ENCODE measurements around the gene CPNE9.
"Not testable (repeated sequence)": the region's sequence is repeated elsewhere in the genome, so short reads cannot be mapped to it uniquely, and the experiment has no call there.

CPNE9 gene

DNA sequence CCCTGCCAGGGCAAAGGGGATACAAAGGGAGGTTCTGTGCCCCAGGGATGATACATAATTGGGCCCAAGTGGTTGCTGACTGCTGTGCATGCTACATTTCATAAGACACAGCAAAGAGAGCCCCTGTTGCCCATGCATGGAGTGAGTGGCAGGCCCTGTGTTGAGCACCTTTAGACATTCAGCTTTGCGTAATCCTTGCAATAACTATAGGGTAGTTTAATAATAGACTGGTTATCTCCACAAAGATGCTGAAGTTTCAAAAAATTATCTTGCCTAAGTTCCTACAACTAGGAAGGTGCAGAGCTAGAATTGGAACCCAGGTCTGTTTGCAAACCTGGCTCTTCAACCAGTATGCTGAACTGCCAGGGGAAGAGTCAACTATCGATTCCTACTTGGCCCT, 44.4 kb downstream of the CPNE9 start:
- DNase-seq (ENCODE audit: low spot score): no peak

GRCh38 chr3:9749296-9749644, 45.6 kb downstream of the CPNE9 start:
- no peak for DNase-seq (ENCODE audit: low spot score)

GRCh38 chr3:9749645-9750555, 46.3 kb downstream of the CPNE9 start, which contains the start of gene OGG1:
Gene OGG1 (plus strand): TSS chr3:9749952. CDS start chr3:9750287, 335 bp downstream.
- peak; percentile 98 for DNase-seq (ENCODE audit: low spot score)

- DNase-seq (ENCODE audit: low spot score): no peak
These were observed 47.2 kb downstream of the CPNE9 start for GRCh38 chr3:9750556-9751411.

DNA sequence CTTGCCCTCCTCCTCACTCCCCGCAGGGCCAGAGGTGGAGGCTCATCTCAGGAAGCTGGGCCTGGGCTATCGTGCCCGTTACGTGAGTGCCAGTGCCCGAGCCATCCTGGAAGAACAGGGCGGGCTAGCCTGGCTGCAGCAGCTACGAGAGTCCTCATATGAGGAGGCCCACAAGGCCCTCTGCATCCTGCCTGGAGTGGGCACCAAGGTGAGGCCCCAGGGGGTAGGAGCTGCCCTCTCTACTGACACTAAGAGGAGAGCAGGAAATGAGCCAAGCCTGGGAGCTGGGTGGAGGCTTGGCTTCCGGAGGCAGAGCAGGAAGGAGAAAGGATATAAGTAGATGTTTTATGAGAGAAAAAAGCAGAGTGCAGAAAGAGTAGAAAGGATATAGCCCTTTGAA, 51.0 kb downstream of the CPNE9 start:
- no peak for DNase-seq (ENCODE audit: low spot score)

DNA sequence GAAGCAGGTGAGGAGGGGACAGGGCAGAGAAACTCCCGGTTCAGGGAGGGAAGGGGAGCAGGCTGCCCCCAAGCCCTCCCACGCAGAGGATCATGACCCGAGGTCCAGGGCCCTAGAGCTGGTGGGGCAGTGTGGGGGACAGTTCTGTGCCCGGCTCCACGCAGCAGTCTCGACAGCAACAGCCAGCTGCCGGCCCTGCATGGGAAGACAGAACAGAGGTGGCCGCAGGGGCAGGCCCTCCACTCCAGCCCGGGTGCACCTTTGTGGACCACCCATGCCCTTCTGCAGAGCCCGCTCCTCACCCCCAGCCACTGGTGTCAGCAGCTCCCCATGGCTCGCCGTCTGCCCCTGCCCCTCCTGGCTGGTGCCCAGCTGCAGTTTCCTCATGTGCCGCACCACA, 53.8 kb downstream of the CPNE9 start:
- no peak for DNase-seq (ENCODE audit: low spot score)

DNA sequence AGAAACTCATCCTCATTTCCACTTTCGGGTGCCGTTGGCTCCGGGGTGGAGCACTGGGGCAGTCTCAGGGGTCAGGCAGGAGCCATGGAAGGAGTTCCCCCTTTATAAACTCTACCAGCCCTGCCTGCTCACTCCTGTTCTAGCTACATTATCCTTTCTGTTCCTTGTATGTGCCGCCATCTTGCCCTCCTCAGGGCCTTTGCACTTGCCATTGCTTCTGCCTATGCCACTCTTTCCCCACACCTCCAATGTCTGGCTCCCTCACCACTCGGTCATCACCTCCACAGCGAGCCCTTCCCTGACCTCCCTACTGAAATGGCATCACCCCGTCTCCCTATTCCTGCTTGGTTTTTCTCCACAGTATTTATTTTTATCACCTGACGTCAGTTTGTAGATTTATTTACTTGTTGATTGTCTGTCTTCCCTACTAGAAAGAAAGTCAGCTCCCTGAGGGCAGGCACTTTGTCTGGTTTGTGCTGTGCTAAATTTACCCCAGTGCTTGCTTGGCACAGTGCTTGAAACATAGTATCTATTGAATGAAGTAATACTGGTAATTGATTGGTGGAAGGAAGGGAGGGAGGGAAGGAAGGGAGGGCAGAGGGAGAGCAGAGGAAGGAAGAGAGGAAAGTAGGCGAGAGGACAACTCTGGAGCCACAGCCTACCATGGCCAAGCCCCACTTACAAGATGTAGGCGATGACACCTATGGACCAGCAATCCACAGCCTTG, 57.3 kb downstream of the CPNE9 start:
- no peak for DNase-seq (ENCODE audit: low spot score)

DNA sequence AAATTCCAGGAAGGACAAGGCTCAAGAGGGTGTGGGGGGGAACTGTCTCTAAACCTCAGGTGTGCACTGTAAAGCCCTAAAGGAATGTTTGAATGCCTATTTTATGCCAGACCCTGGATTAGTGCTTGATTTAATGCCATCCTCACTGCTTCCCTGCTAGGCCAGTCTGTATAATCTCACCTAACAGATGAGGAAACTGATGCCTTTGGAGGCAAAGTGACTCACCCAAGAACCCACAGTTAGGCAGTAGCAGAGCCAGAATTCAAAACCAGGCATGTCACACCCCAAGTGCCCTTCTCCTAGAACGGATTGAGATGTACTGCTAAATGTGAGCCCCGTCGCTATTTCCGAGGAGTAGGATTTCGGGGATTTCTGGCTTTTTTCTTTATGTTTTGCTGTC, 58.3 kb downstream of the CPNE9 start:
- no peak for DNase-seq (ENCODE audit: low spot score)

DNA sequence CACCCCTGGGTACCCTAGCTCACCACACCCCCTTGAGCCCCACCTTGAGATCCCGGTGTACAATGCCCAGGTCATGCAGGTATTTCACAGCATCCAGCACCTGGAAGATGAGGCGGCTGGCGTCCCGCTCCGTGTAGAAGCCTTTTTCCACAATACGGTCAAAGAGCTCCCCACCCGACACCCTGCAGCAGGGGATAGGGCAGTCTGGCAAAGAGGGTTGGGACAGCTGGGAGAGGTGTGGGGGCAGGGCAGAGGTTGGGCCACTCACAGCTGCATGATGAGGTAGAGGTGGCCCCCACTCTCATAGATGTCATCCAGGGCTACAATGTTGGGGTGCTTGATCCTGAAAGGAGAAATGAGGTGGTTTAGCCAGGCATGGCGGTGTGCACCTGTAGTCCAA, 59.2 kb downstream of the CPNE9 start:
- no peak for DNase-seq (ENCODE audit: low spot score)

GRCh38 chr3:9765865-9766264, 62.2 kb downstream of the CPNE9 start:
- DNase-seq (ENCODE audit: low spot score): no peak

DNA sequence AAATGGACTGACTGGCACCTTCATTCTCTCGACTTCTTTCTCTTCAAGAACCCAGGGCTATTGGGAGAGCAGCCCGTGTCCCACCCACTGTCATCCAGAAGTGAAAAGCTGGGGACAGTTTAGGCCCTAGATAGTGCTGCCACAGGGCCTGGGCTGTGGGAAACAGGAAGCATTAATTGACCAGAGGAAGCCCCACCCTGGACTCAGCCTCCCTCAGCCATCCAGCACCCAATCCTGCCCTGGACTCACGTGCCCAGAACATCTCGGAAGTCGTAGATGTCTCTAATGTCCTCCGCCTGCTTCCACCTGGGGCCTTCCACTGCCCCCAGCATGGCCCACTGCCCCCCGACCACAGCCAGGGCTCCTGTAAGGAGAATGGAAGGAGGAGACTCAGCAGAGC, 63.8 kb downstream of the CPNE9 start:
- DNase-seq (ENCODE audit: low spot score): no peak

DNA sequence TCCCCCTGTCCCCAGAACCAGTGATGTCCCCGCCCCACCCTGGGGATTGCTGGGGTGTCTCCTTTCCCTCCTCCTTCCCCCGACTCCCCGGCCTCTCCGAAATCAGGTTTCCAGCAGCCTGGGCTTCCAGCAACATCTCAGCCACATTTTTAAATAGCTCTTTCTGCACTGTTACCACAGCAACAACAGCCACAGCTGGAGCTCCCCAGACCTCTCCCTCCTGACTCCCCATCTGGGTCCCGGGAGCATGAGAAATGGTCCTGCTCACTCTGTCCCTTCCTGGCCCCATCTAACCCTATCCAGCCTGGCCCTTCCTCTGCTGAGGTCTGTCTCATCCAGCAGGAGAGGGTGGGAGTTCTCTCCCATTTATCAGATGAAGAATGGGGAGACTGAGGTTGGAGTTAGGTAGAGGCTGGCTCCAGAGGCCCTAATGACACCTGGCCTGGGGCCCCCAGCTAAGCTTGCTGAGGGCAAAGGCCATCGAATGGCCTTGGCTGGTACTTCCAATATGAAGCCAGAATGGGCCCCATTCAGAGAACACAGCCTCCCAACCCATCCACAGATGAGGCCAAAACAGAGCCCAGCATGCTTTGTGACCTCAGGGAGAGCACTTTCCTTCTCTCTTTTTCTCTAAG, 64.6 kb downstream of the CPNE9 start:
- DNase-seq (ENCODE audit: low spot score): no peak

DNA sequence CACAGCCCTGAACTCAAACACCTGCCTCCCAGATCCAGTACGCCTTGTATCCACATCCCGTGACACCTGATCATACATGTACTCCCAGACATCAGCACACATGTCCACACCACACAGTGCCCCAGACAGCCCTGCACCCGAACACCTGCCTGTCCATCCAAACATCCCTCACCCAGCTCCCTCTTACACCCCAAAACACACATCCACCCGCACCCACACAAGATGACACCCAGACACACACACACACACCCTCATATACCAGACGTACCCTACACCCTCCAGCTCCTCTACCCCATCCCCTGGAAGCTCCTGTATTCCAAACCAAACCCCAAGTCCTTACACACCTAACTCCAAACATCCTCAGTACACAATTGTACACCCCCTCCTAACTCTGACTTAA, 65.4 kb downstream of the CPNE9 start:
- DNase-seq (ENCODE audit: low spot score): no peak

- peak; percentile 64 for DNase-seq (ENCODE audit: low spot score)
These were observed 66.0 kb downstream of the CPNE9 start, which contains the start of gene CAMK1 for GRCh38 chr3:9769426-9770275. Gene CAMK1 (minus strand): TSS chr3:9769947. CDS start chr3:9767749, 2,198 bp downstream.

GRCh38 chr3:9770276-9770812, 66.7 kb downstream of the CPNE9 start:
- DNase-seq (ENCODE audit: low spot score): peak; percentile 49

DNA sequence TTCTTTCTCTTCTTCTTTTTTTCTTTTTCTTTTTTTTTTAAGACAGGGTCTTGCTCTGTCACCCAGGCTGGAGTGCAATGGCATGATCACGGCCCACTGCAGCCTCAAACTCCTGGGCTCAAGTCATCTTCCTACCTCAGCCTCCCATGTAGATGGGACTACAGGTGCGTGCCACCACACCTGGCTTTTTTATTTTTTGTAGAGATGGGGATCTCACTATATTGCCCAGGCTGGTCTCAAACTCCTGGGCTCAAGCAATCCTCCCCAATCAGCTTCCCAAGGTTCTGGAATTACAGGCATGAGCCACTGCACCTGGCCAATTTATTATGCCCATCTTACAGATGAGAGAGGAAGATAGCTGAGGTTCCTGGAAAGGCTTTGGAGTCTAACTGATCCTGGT, 67.4 kb downstream of the CPNE9 start:
- not testable (repeated sequence) for DNase-seq (ENCODE audit: low spot score)

DNA sequence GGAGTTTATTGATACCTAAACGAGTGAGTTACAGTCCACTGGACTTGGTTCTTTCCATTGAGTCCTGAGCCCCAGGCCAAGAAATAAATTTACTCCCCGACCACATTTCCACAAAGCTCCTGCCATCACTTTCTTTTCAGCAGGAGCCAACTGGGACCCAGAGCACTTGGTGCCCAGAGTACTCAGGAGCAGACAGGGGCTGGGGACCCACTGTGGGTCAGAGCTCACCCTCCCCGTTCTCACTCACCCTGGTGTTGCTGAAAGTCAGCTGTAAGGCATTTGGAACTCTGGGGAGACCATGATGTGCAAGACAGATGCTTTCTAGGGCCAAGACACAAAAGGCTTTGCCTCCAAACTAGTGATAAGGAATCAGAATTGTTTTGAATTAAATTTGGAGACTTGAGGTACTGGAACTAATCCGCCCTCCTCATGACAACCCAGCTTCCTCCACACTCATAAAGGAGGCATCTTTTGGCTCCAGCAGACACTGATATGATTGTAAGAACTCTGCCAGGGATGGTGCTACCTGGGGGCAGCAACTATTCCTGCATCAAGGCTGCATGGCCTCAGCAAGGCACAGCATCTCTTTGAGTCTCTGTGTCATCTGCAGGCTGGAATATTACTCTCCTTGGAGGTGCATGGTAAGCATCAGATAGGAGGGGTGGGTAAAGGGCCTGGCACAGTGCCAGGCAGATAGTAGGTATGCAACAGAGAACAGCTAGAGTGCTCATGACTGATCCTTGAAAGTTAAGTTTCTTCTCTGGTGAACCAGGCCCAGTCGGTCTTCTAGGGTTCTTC, 73.5 kb downstream of the CPNE9 start:
- no peak for DNase-seq (ENCODE audit: low spot score)

DNA sequence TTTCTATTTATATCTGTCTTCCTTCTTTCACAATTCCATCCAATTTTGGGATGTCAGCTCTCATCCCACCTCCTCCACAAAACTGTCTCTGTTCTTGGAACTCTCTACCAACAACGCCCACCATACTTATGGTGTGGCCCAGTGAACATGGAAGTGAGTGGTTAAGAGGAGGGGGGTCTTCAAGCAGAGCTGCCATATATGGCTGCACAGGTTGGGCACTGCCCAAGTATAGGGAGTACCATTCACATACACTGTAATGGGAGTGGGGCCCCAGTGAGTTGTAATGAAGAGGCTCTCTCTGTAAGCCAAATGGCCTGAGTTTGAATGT, 74.0 kb downstream of the CPNE9 start:
- no peak for DNase-seq (ENCODE audit: low spot score)

DNA sequence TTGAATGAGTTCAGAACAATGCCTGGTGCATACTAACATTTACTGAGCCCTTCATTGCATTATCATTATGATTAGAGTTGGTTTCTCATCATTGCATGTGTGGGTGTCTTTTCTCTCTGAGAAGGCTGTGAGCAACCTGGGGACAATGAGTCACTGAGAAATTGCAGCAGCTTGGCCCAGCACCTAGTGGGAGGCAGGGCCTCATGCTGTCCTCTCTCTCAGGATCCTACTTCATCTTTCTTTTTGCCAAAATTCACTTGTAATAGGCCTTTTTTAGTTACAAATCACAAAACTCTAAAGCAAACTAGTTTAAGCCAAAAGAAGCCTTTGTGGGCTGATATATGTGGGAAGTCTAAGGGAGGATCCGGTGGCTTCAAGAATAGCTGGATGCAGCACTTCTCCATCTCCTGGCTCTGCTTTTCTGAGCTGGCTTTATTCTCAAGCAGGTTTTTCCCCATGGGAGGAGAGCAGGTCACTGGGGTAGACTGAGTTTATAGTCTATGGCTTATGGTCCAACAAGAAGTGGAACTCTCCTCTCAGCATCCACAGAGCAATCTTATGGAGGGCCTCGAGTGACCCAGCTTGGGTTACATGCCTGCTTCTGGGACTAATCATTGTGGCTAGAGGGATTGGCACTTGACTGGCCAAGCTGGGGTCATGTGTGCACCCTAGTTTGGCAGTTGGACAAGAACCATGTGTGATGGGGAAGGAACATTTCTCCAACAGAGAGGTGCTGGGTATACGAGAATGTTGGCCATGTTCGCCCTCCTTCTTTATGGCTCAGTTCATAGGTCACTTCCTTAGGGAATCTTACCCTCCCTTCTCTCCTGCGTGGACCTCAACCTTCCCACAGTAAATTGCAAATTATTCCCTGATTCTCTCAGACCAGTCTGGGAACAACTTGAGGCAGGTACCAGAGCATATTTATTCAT, 74.8 kb downstream of the CPNE9 start:
- DNase-seq (ENCODE audit: low spot score): no peak

All from cerebellar cortex (tissue), 1 donor.